ENCODE measurements around the gene GSTK1. TPM values are rescaled to one million over a fixed set of nuclear protein-coding genes. Genes with fewer than 3 reads are reported as not detected.

GSTK1 gene
- polyA plus RNA-seq, 1 experiment: 164 TPM

DNA sequence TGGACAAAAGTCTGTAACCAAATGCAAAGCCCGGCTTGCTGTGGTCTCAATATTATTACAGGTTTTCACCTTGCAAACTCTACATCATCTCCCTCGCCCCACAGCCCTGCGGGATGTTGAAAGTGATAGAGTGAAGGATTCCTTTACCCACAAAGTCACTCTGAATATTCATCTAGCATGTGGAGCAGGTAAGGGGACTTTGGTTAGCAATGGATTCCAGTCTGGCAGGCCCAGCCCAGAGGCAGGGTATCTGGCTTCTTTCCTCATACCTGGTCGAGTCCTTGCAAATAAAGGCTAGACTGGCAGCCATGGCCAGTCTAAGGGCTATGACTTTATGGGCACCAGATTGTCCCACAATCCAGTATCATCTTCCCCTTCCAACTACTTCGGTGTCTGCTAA, 38.2 kb upstream of the GSTK1 start:
- H3K36me3 ChIP-seq (ENCODE audit: control insufficient read depth, insufficient read depth, low read length): no peaks in the 10 kb centered on the region
- no peak overlapping the region for H3K4me3 ChIP-seq (ENCODE audit: low read depth, low read length)
- ChIA-PET POLR2A (no interaction called here), CTCF (interaction anchor here (1.9 to 11.5 kb wide), 2 partner anchors 10 to 218 kb away, joined by 7 to 392 read pairs; no protein-coding TSS in a partner anchor)
- H3K27me3 ChIP-seq (ENCODE audit: control insufficient read depth, insufficient read depth, low read length): peaks cover 4% of the 10 kb centered on the region
- no peak for TF ChIP-seq CTCF (IDR thresholded peaks at IDR 0.05; ENCODE audit: insufficient read depth, low read depth, low read length)
- DNase-seq (ENCODE audit: low read depth): no peak

GRCh38 chr7:143227806-143228205, 35.4 kb upstream of the GSTK1 start:
- peaks cover 1% of the 10 kb centered on the region; the same call in 1 of the 2 replicates for H3K27me3 ChIP-seq (ENCODE audit: control insufficient read depth, insufficient read depth, low read length)
- no peaks in the 10 kb centered on the region for H3K36me3 ChIP-seq (ENCODE audit: control insufficient read depth, insufficient read depth, low read length)
- TF ChIP-seq CTCF (IDR thresholded peaks at IDR 0.05; ENCODE audit: insufficient read depth, low read depth, low read length): no peak
- no peak for DNase-seq (ENCODE audit: low read depth)
- ChIA-PET POLR2A (no interaction called here), CTCF (interaction anchor here (0.7 to 2.7 kb wide), 3 partner anchors 13 to 708 kb away, joined by 3 to 9 read pairs (median 4); no protein-coding TSS in a partner anchor)
- H3K4me3 ChIP-seq (ENCODE audit: low read depth, low read length): no peak overlapping the region

- Histone ChIP-seq H3K27me3 (ENCODE audit: control insufficient read depth, insufficient read depth, low read length) (no peaks in the 10 kb centered on the region), H3K36me3 (ENCODE audit: control insufficient read depth, insufficient read depth, low read length) (no peaks in the 10 kb centered on the region), H3K4me3 (ENCODE audit: low read depth, low read length) (no peak overlapping the region)
- TF ChIP-seq CTCF (IDR thresholded peaks at IDR 0.05; ENCODE audit: insufficient read depth, low read depth, low read length): no peak
- DNase-seq (ENCODE audit: low read depth): no peak
- POLR2A ChIA-PET: no interaction called here
- CTCF ChIA-PET: interaction anchor here (0.5 to 2.7 kb wide), 5 partner anchors 10 to 899 kb away, joined by 3 to 9 read pairs (median 5); no protein-coding TSS in a partner anchor
These were observed 34.0 kb upstream of the GSTK1 start for GRCh38 chr7:143229054-143229790.

DNA sequence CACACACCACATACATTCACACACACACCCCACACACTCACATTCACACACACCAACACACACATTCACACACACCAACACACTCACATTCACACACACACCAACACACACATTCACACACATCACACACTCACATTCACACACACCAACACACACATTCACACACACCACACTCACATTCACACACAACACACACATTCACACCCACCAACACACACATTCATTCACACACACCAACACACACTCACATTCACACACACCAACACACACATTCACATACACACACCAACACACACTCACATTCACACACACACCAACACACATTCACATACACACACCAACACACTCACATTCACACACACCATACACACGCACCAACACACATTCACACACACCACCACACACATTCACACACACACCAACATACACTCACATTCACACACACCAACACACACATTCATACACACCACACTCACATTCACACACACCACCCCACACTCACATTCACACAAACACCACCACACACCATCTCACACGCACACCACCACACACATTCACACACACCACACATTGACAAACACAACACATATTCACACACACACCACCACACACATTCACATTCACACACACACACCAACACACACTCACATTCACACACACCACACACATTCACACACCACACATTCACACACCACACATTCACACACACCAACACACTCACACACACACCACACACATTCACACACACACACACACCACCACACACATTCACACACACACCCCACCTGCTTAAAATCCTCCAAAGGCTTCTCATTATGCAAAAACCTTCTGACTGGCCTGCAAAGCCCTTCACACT, 32.4 kb upstream of the GSTK1 start:
- no peak for TF ChIP-seq CTCF (IDR thresholded peaks at IDR 0.05; ENCODE audit: insufficient read depth, low read depth, low read length)
- DNase-seq (ENCODE audit: low read depth): no peak
- Histone ChIP-seq H3K27me3 (ENCODE audit: control insufficient read depth, insufficient read depth, low read length) (no peaks in the 10 kb centered on the region), H3K4me3 (ENCODE audit: low read depth, low read length) (no peak overlapping the region), H3K36me3 (ENCODE audit: control insufficient read depth, insufficient read depth, low read length) (no peaks in the 10 kb centered on the region)
- ChIA-PET POLR2A (no interaction called here), CTCF (interaction anchor here (1.5 kb wide), 1 partner anchor 8 kb away, joined by 6 read pairs; no protein-coding TSS in a partner anchor)

Measured in BJ (cell line).